22Rv1 (cell line): ENCODE measurements around the gene SLC19A1.

Source experiments
- CTCF ChIP-seq: fragments of 450-650 bp; IDR thresholded peaks from 2 replicates; pipeline ENCODE4 v1.5.1; 2017; ENCODE audit warnings: mild to moderate bottlenecking
- ZFX ChIP-seq: fragments of 450-650 bp; IDR thresholded peaks from 2 replicates; pipeline ENCODE4 v1.6.1; 2017; ENCODE audit warnings: antibody characterized with exemption, borderline replicate concordance

- TF ChIP-seq CTCF (no peak), ZFX (no peak)
These were observed 47.5 kb upstream of the SLC19A1 start for GRCh38 chr21:45589686-45590245.
